ENCODE measurements around the gene NOL12.
"Not testable (repeated sequence)": the region's sequence is repeated elsewhere in the genome, so short reads cannot be mapped to it uniquely, and the experiment has no call there.

The NOL12 gene

GRCh38 chr22:37679670-37680069 lies 6.5 kb upstream of the NOL12 start:
- DNase-seq (ENCODE audit: low read depth), result no peak

GRCh38 chr22:37680191-37680851 lies 5.8 kb upstream of the NOL12 start:
- no peak for DNase-seq (ENCODE audit: low read depth)

GRCh38 chr22:37681001-37681424 lies 5.1 kb upstream of the NOL12 start:
- no peak for DNase-seq (ENCODE audit: low read depth)

- DNase-seq (ENCODE audit: low read depth), result no peak
Measured at GRCh38 chr22:37681556-37682049, 4.5 kb upstream of the NOL12 start.

GRCh38 chr22:37684803-37685615 lies 1.1 kb upstream of the NOL12 start:
- no peak for DNase-seq (ENCODE audit: low read depth)

GRCh38 chr22:37690407-37690806 lies 4.3 kb downstream of the NOL12 start:
- no peak for DNase-seq (ENCODE audit: low read depth)

- DNase-seq (ENCODE audit: low read depth), result no peak
Measured at GRCh38 chr22:37690901-37691504, 4.9 kb downstream of the NOL12 start.

GRCh38 chr22:37692627-37693285 lies 6.6 kb downstream of the NOL12 start:
- no peak for DNase-seq (ENCODE audit: low read depth)

- not testable (repeated sequence) for DNase-seq (ENCODE audit: low read depth)
Measured at GRCh38 chr22:37694131-37694530, 8.0 kb downstream of the NOL12 start.

- not testable (repeated sequence) for DNase-seq (ENCODE audit: low read depth)
Measured at GRCh38 chr22:37696260-37696656, 10.1 kb downstream of the NOL12 start.

GRCh38 chr22:37696657-37697537 lies 10.8 kb downstream of the NOL12 start, which contains the start of gene TRIOBP:
Gene TRIOBP, plus strand, starts transcription at chr22:37697048. Its CDS starts 4,318 bp downstream, at chr22:37701366.
- no peak for DNase-seq (ENCODE audit: low read depth)

- no peak for DNase-seq (ENCODE audit: low read depth)
Measured at GRCh38 chr22:37697538-37697835, 11.3 kb downstream of the NOL12 start.

- no peak for DNase-seq (ENCODE audit: low read depth)
Measured at GRCh38 chr22:37701141-37701786, 15.1 kb downstream of the NOL12 start.

- DNase-seq (ENCODE audit: low read depth), result no peak
Measured at GRCh38 chr22:37703906-37704305, 17.8 kb downstream of the NOL12 start.

GRCh38 chr22:37704645-37705044 lies 18.5 kb downstream of the NOL12 start:
- no peak for DNase-seq (ENCODE audit: low read depth)

- DNase-seq (ENCODE audit: low read depth), result no peak
Measured at GRCh38 chr22:37705205-37705604, 19.1 kb downstream of the NOL12 start.

GRCh38 chr22:37708580-37709444 lies 22.7 kb downstream of the NOL12 start:
- no peak for DNase-seq (ENCODE audit: low read depth)

- no peak for DNase-seq (ENCODE audit: low read depth)
Measured at GRCh38 chr22:37709445-37709765, 23.3 kb downstream of the NOL12 start.

- DNase-seq (ENCODE audit: low read depth), result no peak
Measured at GRCh38 chr22:37710675-37711074, 24.5 kb downstream of the NOL12 start.

- no peak for DNase-seq (ENCODE audit: low read depth)
Measured at GRCh38 chr22:37711490-37711889, 25.3 kb downstream of the NOL12 start.

Data from non-pigmented ciliary epithelial cell (primary cell).